AG08396 (cell line): ENCODE measurements around the gene ANKRD30A.
"Not testable (repeated sequence)": the region's sequence is repeated elsewhere in the genome, so short reads cannot be mapped to it uniquely, and the experiment has no call there.

Source experiments
- DNase-seq: peaks from one replicate; pipeline ENCODE4 v3.0.0; 2012; ENCODE audit warnings: low spot score, mixed read lengths

Gene ANKRD30A

DNA sequence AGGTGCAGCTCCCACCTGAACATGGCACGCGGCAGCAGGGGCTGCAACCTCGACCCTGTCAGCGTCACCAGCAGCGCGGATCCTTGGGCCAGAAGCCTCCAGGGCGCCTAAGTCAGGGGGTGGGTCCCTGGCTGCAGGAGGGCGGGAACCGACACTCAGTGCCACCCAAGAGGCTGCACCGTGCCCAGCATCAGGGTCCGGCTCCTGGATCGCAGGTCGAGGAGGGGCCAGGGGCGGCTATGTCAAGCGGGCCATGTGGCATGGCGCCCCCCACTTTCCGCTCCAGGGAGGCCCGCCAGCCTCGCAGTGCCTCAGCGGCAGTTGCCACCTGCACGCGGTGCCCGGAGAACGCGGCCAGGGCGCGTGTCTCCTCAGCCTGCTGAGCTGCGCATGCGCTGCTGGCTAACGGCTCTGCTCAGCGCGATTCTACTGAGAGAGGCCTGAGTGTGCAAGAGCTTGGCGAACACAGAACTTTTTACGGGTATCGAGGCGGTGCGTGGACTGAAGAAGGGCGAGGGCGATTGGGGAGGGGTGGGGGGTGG, at the start of gene ANKRD30A:
TSS of gene ANKRD30A (plus strand) at position 408 of the 542 bp plus-strand sequence. CDS start 190 bp downstream, outside the sequence.
- no peak for DNase-seq

DNA sequence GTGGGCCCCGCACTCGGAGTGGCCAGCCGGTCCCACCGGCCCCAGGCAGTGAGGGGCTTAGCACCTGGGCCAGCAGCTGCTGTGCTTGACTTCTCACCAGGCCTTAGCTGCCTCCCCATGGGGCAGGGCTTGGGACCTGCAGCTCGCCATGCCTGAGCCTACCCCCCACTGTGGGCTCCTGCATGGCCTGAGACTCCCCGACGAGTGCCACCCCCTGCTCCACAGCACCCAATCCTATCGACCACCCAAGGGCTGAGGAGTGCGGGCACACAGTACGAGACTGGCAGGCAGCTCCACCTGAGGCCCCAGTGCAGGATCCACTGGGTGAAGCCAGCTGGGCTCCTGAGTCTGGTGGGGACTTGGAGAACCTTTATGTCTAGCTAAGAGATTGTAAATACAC, 49.3 kb upstream of the ANKRD30A start:
- not testable (repeated sequence) for DNase-seq

DNA sequence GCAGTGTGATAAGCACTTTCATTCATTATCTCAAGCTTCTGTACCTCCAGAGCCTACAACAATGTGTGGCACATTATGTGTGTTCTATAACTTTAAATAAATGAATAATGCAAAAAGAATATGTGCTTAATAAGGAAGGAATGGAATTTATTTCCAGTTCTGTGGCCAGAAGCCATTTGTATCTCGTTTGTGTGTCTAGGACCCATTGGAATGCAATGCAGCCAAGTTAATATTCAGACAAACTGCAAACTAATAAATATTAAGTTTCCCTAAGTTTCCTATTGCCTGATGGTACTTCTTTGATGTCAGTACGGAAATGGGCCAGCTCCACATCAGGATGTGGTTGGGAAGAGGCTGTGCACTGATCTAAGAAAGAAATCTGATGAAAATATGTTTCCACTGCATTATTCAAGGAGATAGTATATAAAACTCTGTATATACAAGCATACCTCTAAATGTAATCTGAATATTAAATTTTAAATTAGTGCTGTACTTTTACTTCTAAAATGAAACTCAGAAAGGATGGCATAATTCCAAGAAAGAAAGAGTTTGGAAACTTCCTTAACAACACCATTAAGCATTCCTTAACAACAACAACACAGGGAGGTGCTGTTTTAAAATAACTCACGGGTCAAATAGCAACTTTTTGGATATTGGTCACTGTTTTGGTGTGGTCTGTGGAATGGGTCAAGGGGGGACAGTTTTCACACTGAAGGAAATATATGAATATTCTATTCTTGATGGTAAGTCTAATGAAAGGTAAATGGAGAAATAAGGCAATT, 29.4 kb upstream of the ANKRD30A start:
- no peak for DNase-seq

- no peak for DNase-seq
Observed at GRCh38 chr10:37101261-37101660, 24.1 kb upstream of the ANKRD30A start.

GRCh38 chr10:37109000-37109399, 16.4 kb upstream of the ANKRD30A start:
- DNase-seq = no peak

GRCh38 chr10:37124532-37124931, 866 bp upstream of the ANKRD30A start:
- DNase-seq = no peak

DNA sequence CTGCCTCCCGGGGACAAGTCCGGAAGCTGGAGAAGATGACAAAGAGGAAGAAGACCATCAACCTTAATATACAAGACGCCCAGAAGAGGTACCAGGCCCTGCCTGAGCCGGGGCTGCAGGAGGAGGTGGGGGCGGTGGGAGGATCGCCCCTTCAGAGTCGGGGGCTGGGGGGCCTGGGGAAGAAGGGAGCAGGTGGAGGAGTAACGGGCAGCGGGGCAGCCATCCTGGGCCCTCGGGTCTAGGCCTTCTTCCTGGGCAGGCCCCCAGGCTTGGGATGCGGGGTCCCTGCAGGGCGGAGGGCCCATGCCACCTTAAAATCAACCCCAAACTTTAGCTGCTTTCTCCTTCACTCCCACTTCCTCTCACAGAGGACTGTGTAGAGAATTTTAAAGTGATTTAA, 523 bp downstream of the ANKRD30A start:
- DNase-seq = no peak

DNA sequence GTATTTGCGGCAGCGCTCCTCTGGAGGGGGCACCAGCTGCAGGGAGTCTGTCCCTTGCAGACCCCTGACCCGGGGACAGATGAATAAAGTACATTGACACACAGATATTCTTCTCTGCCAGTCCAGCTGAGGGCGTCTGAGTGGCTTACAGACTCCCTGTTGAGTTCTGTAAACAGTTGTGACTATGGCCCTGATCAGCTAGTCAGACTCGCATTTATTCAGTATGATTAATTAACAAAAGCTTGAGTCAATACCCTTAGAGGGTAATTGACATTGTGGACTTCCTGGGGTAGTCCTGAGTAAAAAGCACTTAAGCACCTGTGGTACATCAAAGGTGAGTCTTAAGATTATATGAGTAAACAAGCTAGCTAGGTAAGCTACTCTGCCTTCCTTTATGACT, 21.0 kb downstream of the ANKRD30A start:
- DNase-seq = no peak

DNA sequence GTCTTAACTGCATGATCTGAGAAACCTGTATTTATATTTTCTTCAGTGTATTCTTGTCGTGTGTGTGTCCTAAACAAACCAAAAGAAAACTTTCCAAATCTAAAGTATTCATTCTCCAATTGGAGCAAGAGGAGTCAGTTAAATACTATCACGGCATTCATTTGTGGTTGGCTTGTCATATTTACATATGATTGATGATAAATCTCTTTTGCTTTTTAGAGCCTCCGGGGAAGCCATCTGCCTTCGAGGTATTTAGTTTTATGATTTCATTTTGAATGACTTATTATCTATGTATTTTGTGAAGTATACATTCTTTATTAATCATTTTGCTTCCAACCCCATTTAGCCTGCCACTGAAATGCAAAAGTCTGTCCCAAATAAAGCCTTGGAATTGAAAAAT, 37.0 kb downstream of the ANKRD30A start:
- not testable (repeated sequence) for DNase-seq

DNA sequence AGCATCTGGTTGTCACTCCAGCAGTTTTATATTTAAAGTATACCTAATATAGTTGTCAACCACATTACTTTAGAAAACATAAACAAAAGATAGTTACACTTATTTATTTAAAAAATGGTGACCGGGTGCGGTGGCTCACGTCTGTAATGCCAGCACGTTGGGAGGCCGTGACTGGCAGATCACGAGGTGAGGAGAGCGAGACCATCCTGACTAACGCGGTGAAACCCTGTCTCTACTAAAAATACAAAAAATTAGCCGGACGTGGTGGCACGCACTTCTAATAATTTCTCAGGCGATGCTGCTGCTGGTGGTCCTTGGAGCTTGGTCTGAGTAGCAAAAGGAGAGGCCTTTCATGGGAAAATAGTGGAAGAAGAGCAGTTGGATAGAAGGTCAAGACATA, 46.5 kb downstream of the ANKRD30A start:
- DNase-seq = not testable (repeated sequence)

GRCh38 chr10:37178296-37178695, 52.9 kb downstream of the ANKRD30A start:
- DNase-seq = not testable (repeated sequence)

DNA sequence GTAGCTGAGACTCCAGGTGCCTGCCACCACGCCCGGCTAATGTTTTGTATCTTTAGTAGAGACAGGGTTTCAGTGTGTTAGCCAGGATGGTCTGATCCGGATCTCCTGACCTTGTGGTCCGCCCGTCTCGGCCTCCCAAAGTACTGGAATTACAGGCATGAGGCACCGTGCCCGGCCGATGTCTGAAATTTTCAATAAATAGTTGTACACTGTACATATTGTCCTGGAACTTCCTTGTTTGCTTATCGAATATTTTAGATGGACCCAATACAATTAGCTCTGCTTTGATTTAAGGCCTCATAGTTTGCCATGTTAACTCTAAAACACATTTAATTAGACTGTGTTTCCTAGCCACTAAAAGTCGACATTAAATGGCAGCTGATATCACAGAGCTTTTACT, 57.3 kb downstream of the ANKRD30A start:
- not testable (repeated sequence) for DNase-seq

DNA sequence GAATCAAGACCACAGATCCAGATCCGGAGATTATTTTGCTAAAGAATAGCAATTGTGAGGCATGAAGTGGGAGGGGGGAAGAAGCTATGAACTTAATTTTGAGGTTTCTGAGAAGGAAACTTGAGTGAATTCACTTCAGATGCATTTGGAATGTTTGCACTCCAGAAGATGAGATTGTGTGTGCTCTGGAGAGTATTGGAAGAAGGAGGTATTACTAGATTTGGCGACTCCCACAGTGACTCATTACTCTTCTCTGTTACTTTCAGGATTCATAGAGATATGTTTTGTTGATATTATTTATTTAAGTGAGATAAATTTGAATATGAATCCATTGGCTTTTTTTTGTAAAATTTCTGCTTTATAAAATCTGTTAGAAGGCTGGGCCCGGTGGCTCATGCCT, 80.7 kb downstream of the ANKRD30A start:
- no peak for DNase-seq

GRCh38 chr10:37220866-37221265, 95.5 kb downstream of the ANKRD30A start:
- DNase-seq = no peak

DNA sequence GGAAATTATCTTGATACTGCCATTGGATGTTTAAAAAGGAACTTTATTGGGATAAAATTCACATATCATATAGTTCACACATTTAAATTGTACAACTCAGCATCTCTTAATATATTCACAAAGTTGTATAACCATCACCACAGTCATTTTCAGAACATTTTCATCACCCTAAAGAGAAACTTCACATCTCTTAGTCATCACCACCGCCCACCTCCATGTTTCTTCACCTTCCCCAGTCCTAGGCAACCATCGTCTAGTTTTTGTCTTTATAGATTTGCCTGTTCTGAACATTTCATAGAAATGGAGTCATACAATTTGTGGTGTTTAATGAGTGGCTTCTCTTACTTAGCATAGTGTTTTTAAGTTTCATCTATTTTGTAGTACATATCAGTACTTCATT, 96.6 kb downstream of the ANKRD30A start:
- DNase-seq = no peak

- DNase-seq = no peak
Observed at GRCh38 chr10:37225163-37225562, 99.8 kb downstream of the ANKRD30A start.

DNA sequence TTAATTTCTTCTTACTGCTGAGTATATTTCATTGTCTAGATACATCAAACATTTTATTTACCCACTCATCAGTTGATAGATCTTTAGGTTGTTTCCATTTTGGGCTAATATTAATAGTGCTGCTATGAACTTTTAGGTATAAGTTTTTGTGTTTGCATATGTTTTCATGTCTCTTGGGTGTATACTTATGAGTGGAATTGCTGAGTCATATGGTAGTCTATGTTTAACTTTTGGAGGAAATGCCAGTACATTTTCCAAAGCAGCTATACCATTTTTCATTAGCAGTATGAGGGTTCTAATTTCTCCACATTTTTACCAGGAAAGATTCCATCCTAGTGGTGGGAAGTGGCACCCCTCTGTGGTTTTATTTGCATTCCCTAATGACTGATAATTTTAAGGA, 101.1 kb downstream of the ANKRD30A start:
- DNase-seq = no peak

DNA sequence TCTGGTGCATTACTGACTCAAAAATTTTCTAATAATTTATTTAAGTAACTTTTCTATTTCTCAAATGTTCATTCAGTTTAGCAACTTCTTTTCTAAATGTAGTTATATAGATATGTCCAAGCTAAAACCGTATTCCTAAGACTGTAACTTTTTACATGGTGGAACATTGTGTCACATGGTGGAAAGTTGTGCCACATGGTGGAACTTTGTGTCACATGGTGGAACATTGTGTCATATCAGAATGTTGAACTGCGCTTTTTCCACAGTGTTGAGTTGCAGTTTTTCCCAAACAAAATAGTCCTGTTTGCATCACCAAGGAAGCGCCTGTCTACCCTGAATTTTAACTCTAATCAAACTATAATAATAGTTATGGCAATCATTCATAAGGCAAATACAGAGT, 109.3 kb downstream of the ANKRD30A start:
- no peak for DNase-seq

DNA sequence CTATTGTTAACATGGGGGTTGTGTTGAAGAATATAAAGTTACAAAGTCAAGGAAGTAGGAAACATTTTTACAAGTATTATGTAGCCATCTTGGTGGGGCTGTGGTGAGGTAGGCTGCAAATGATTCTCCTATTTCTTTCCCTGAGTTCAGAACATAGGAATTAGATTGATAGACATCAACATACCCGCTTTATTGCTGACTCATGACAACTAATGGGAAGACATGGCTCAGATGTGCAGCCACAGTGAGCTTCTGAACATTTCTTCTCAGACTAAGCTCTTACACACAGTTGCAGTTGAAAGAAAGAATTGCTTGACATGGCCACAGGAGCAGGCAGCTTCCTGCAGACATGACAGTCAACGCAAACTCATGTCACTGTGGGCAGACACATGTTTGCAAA, 110.7 kb downstream of the ANKRD30A start:
- no peak for DNase-seq

DNA sequence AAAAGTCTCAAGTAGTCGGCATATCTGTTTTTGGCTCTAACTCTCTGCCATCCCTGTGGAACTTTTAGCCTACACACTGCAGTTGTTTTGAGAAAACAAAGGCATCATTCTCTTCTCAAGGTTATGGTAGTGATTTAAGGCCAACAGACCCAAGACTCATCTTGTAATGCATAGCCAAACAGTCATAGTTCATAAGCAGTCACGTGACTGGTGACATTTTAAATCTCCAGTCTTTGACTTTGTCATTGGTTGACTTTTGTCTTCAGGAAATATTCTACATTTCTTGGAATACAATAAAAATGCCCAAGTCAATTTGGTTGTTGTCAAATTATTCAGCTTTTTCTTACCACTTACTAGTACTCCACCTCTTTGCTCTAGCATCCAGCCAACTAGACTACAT, 114.8 kb downstream of the ANKRD30A start:
- DNase-seq = no peak

GRCh38 chr10:37246637-37247036, 121.2 kb downstream of the ANKRD30A start:
- no peak for DNase-seq

GRCh38 chr10:37255837-37256236, 130.4 kb downstream of the ANKRD30A start:
- DNase-seq = not testable (repeated sequence)

- no peak for DNase-seq
Observed at GRCh38 chr10:37263304-37263703, 137.9 kb downstream of the ANKRD30A start.

DNA sequence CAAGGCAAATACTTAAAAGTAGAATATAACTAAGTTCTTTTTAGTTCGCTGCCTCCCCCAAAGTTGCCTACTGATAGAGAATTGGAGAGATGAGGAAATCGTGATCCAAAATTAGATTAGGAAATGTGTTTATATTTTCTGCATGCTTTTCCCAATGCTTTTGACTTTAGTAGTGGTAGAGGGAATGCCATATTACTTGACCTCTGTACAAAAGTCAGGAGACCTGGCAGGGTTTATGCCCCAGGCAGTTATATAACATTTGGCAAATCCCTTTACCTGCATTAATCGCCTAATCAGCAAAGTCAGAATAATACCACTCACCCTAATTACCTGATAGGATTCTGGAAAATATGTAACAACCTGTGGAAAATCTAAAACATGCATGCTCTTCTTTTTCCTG, 142.9 kb downstream of the ANKRD30A start:
- no peak for DNase-seq
